Pancreas (tissue), 10 donors: Measurements from ENCODE around the gene CETP. TPM values are rescaled to one million over a fixed set of nuclear protein-coding genes. Genes with fewer than 3 reads are reported as not detected.

Experiments used
- ATAC-seq, 4 donors: fragments of 200-7000 bp; cut with Tn5 transposase; one replicate each; pipeline versions ENCODE4 v1.8.0 to v1.9.1; 2020; ENCODE audit warnings: mild to moderate bottlenecking in 4 of 4, moderate library complexity in 4 of 4
- DNase-seq, 6 donors: peaks; one replicate each; pipeline ENCODE4 v3.0.0-alpha.2; 2020
- FAIRE-seq: peaks from 2 replicates; lab custom pipeline; 2012; peaks lifted over from hg19 to GRCh38; lab: Jason Lieb, UNC
- H3K27ac ChIP-seq, 4 donors: fragments of 200-600 bp; sonication (generic); 1 replicate in 3 of 4; 2 replicates in 1 of 4; pipeline versions ENCODE4 v1.5.0 to v1.8.0; 2020
- H3K27me3 ChIP-seq, 4 donors: fragments of 200-600 bp; one replicate each; pipeline ENCODE4 v1.8.0; 2021
- H3K36me3 ChIP-seq, 3 donors: fragments of 200-600 bp; sonication (generic) in 1 of 3; one replicate each; pipeline versions ENCODE4 v1.5.0 to v1.8.0; 2020 to 2021
- H3K4me1 ChIP-seq, 3 donors: fragments of 200-600 bp; one replicate each; pipeline ENCODE4 v1.8.0; 2021
- H3K4me3 ChIP-seq, 4 donors: fragments of 200-600 bp; sonication (generic) in 2 of 4; one replicate each; pipeline versions ENCODE4 v1.5.0 to v1.8.0; 2020 to 2021
- H3K9me3 ChIP-seq, 4 donors: fragments of 200-600 bp; one replicate each; pipeline ENCODE4 v1.8.0; 2021
- WGBS, 2 donors: extraction: QIAGEN DNeasy Blood & Tissue Kit; methylation state at CpG; one replicate each; pipeline ENCODE4 v1.1.7; 2013; 5-methylcytosine and 5-hydroxymethylcytosine counted together
- intact Hi-C, 3 donors: fragments of 100-400 bp; cut with DNase I; formaldehyde crosslinking; loops; one replicate each; pipeline versions ENCODE4 v1.11.1 to v1.14.2; 2022
- polyA plus RNA-seq, 2 donors: library from polyadenylated mRNA; stranded (reverse); fragments of 200-250 nt; gene quantifications; one replicate each; pipeline ENCODE4 v1.2.3, GENCODE V29; 2013
- total RNA-seq, 6 donors: library from RNA; stranded (reverse); fragmentation: NEBNext Ultra II Directional in 4 of 6; extraction: Animal tissue kit (Norgen Biotek cat#: 25700) in 4 of 6; gene quantifications; one replicate each; pipeline versions ENCODE4 v1.2.1 to v1.2.4, GENCODE V29; 2021 to 2023
- TF ChIP-seq, protein P1 (sequence below), 4 donors: fragments of 200-600 bp; sonication (generic) in 3 of 4; IDR thresholded peaks; one replicate each; pipeline versions ENCODE4 v1.5.0 to v1.8.0; 2021; ENCODE audit warnings: antibody characterized with exemption in 4 of 4
- donor health status: healthy with polysubstance abuse.
- donor health status: DM: no; HTN: no; CAD: no; lungs with moderate emphysema.
- donor health status: DM: no; HTN: no; CAD: no.
- donor health status: control.
- donor health status: control.
- donor health status: Bipolar disorder and iron deficiency.
- donor health status: DM: yes; HTN: yes; CAD: no.
- donor health status: DM: no; HTN: no; CAD: no.
- donor health status: DM: no; HTN: no; CAD: no.
- donor health status: DM: yes; HTN: yes; CAD: no.

CETP gene
- total and polyA plus RNA-seq, 8 donors, result 0.12 to 1.0 (median 0.26) TPM; not detected in 1

DNA sequence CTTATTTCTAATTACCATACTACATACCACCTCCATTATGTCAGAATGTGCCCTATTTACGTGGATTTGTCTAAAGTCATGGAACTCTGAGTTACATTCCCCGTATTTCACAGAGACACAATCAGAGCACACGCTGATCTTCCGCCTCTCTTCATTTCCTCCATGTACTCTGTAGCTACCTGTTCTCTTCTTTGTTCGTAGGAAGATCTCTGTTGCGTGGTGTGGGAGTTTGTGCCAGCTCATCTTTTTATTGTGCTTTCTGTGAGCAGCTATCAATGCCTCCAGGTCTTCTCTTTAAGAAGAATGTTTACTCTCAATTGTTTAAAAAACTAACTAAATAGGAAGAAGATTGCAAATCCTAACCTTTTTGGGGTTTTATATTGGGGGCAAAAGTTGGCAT lies 54.6 kb downstream of the CETP start:
- TF ChIP-seq, protein P1, sequence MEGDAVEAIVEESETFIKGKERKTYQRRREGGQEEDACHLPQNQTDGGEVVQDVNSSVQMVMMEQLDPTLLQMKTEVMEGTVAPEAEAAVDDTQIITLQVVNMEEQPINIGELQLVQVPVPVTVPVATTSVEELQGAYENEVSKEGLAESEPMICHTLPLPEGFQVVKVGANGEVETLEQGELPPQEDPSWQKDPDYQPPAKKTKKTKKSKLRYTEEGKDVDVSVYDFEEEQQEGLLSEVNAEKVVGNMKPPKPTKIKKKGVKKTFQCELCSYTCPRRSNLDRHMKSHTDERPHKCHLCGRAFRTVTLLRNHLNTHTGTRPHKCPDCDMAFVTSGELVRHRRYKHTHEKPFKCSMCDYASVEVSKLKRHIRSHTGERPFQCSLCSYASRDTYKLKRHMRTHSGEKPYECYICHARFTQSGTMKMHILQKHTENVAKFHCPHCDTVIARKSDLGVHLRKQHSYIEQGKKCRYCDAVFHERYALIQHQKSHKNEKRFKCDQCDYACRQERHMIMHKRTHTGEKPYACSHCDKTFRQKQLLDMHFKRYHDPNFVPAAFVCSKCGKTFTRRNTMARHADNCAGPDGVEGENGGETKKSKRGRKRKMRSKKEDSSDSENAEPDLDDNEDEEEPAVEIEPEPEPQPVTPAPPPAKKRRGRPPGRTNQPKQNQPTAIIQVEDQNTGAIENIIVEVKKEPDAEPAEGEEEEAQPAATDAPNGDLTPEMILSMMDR (IDR thresholded peaks at IDR 0.05), result no peak
- no peaks in the 10 kb centered on the region for H3K9me3 ChIP-seq
- FAIRE-seq, result no peak
- ATAC-seq, result no peak
- no peaks in the 10 kb centered on the region for H3K27me3 ChIP-seq
- no peak for DNase-seq
- H3K27ac ChIP-seq, result no peak overlapping the region
- H3K36me3 ChIP-seq, result no peaks in the 10 kb centered on the region
- H3K4me1 ChIP-seq, result no peaks in the 10 kb centered on the region
- WGBS, 2 donors, result 91 to 95% methylated on average over 6 of the region's 6 CpGs
- no peak overlapping the region for H3K4me3 ChIP-seq
- intact Hi-C loops, result no loop called here

DNA sequence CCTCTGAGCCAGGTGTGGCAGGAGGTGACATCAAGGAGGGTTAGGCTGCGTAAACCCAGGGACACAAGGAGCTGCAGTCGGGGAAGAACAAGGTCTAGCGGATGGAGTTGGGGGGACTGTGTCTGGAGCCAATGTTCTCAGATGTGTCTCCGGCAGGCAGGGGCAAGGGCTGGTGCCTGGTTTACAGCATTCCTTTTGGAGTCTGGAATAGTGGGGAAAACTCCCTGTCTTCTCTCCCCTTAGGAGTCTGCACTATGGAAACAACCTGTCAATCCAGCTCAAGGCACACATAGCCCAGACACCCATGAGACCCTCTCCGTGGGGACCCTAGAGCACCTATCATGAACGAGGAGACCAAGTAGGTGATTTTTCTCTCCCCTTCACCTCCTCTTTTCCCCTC lies 55.1 kb downstream of the CETP start:
- FAIRE-seq (no peak), ATAC-seq (no peak), DNase-seq (no peak)
- no peaks in the 10 kb centered on the region for H3K27me3 ChIP-seq
- no peak overlapping the region for H3K4me3 ChIP-seq
- 79 to 92% methylated on average over 6 of the region's 6 CpGs for WGBS, 2 donors
- H3K27ac ChIP-seq, result no peak overlapping the region
- no peaks in the 10 kb centered on the region for H3K36me3 ChIP-seq
- H3K9me3 ChIP-seq, result no peaks in the 10 kb centered on the region
- intact Hi-C loops, result no loop called here
- TF ChIP-seq, protein P1 (IDR thresholded peaks at IDR 0.05), result no peak
- no peaks in the 10 kb centered on the region for H3K4me1 ChIP-seq

DNA sequence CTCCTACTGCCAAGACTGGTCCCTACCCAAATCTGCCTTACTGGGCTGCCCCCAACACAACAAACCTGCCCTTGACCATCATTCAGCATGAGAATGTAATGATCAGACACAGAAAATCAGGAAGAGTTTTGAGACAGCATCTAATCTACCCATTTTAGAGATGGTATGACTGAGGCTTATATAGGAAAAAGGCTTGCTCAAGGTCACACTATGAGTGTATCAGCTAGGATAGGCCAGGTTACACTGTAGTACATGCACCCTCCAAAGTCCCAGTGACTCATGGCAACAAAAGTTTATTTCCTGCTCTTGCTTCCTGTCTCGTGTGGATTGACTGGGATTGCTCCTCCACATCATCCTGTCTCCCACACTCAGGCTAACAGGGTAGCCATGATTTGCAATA lies 55.5 kb downstream of the CETP start:
- no peaks in the 10 kb centered on the region for H3K4me1 ChIP-seq
- ATAC-seq (no peak), DNase-seq (no peak), FAIRE-seq (no peak)
- H3K27ac ChIP-seq, result no peak overlapping the region
- no peaks in the 10 kb centered on the region for H3K27me3 ChIP-seq
- 85 to 91% methylated on average over 1 of the region's 1 CpG for WGBS, 2 donors
- no peaks in the 10 kb centered on the region for H3K9me3 ChIP-seq
- H3K36me3 ChIP-seq, result no peaks in the 10 kb centered on the region
- intact Hi-C loops, result no loop called here
- no peak overlapping the region for H3K4me3 ChIP-seq
- TF ChIP-seq, protein P1 (IDR thresholded peaks at IDR 0.05), result no peak

DNA sequence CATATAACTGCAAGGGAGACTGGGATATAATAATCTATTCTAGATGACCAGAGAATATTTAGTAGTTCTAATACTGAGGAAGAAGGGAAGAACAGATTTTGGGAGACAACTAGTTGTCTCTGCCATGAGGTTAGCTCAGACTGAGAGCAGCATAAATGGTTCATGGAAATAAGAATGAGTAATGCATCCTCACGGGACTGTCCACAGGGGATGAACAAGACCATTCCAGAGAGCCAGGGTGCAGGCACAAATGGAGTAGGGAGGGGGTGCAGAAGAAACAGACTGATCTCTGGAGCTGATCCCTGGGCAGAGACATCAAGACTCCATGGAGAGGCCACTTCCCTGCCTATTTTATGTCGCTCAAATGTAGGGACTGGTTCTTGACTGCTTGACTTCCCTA lies 58.0 kb downstream of the CETP start:
- intact Hi-C loops, result no loop called here
- Histone ChIP-seq H3K27ac (no peak overlapping the region), H3K4me1 (no peaks in the 10 kb centered on the region), H3K4me3 (no peak overlapping the region), H3K27me3 (no peaks in the 10 kb centered on the region), H3K36me3 (no peaks in the 10 kb centered on the region), H3K9me3 (no peaks in the 10 kb centered on the region)
- 41 to 98% methylated on average over 2 of the region's 2 CpGs for WGBS, 2 donors
- FAIRE-seq (no peak), ATAC-seq (no peak), DNase-seq (no peak)
- TF ChIP-seq, protein P1 (IDR thresholded peaks at IDR 0.05), result no peak

DNA sequence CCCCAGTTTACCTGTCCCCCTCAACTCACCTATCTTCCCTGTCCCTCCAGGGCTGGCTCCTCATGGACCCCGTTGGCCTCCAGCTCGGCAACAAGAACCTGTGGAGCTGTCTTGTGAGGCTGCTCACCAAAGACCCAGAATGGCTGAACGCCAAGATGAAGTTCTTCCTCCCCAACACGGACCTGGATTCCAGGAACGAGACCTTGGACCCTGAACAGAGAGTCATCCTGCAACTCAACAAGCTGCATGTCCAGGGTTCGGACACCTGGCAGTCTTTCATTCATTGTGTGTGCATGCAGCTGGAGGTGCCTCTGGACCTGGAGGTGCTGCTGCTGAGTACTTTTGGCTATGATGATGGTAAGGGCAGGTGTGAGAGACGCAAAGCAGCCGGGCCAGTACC lies 58.9 kb downstream of the CETP start:
- Histone ChIP-seq H3K36me3 (no peaks in the 10 kb centered on the region), H3K9me3 (no peaks in the 10 kb centered on the region), H3K4me3 (no peak overlapping the region), H3K27ac (no peak overlapping the region), H3K4me1 (no peaks in the 10 kb centered on the region), H3K27me3 (no peaks in the 10 kb centered on the region)
- intact Hi-C loops, result no loop called here
- 79 to 84% methylated on average over 8 of the region's 8 CpGs for WGBS, 2 donors
- DNase-seq, result no peak
- TF ChIP-seq, protein P1 (IDR thresholded peaks at IDR 0.05), result no peak
- ATAC-seq, result no peak
- no peak for FAIRE-seq
